GM19099 (cell line): ENCODE measurements around the gene PARL.
A peak's percentile ranks its signal among the peaks of the same experiment; 100 is the strongest.

ENCODE experiments used
- POLR2A ChIP-seq: IDR thresholded peaks from 3 replicates; pipeline ENCODE4 v1.6.1; 2011; ENCODE audit warnings: low read depth; ENCODE audit not compliant: insufficient read length; ENCODE audit errors: extremely low read depth

PARL gene

GRCh38 chr3:183884427-183885296 lies at the start of gene PARL:
Gene PARL (minus strand): TSS chr3:183884880. CDS start chr3:183884846, 34 bp downstream.
- TF ChIP-seq POLR2A, result peak; percentile 93

- TF ChIP-seq POLR2A, result no peak
Observed at GRCh38 chr3:183933160-183933559, 48.5 kb upstream of the PARL start.

GRCh38 chr3:183931881-183932280 lies 47.2 kb upstream of the PARL start:
- no peak for TF ChIP-seq POLR2A

- TF ChIP-seq POLR2A, result no peak
Observed at GRCh38 chr3:183930086-183930485, 45.4 kb upstream of the PARL start.

- no peak for TF ChIP-seq POLR2A
Observed at GRCh38 chr3:183927059-183927458, 42.4 kb upstream of the PARL start.

- TF ChIP-seq POLR2A, result no peak
Observed at GRCh38 chr3:183924956-183925355, 40.3 kb upstream of the PARL start.

- TF ChIP-seq POLR2A, result no peak
Observed at GRCh38 chr3:183924543-183924942, 39.9 kb upstream of the PARL start.

- no peak for TF ChIP-seq POLR2A
Observed at GRCh38 chr3:183922421-183922820, 37.7 kb upstream of the PARL start.

- no peak for TF ChIP-seq POLR2A
Observed at GRCh38 chr3:183921096-183921495, 36.4 kb upstream of the PARL start.

- no peak for TF ChIP-seq POLR2A
Observed at GRCh38 chr3:183920416-183920815, 35.7 kb upstream of the PARL start.

- no peak for TF ChIP-seq POLR2A
Observed at GRCh38 chr3:183918178-183918577, 33.5 kb upstream of the PARL start.

GRCh38 chr3:183917776-183918175 lies 33.1 kb upstream of the PARL start:
- no peak for TF ChIP-seq POLR2A

GRCh38 chr3:183914856-183915255 lies 30.2 kb upstream of the PARL start:
- no peak for TF ChIP-seq POLR2A

GRCh38 chr3:183913580-183913920 lies 28.9 kb upstream of the PARL start:
- no peak for TF ChIP-seq POLR2A

GRCh38 chr3:183912895-183913579 lies 28.4 kb upstream of the PARL start:
- no peak for TF ChIP-seq POLR2A
